Measurements from ENCODE around the gene HDAC4. TPM values are rescaled to one million over a fixed set of nuclear protein-coding genes. Genes with fewer than 3 reads are reported as not detected.

The HDAC4 gene
- total and polyA plus RNA-seq, 2 experiments from 2014 or later: 9.3 to 10.8 TPM

DNA sequence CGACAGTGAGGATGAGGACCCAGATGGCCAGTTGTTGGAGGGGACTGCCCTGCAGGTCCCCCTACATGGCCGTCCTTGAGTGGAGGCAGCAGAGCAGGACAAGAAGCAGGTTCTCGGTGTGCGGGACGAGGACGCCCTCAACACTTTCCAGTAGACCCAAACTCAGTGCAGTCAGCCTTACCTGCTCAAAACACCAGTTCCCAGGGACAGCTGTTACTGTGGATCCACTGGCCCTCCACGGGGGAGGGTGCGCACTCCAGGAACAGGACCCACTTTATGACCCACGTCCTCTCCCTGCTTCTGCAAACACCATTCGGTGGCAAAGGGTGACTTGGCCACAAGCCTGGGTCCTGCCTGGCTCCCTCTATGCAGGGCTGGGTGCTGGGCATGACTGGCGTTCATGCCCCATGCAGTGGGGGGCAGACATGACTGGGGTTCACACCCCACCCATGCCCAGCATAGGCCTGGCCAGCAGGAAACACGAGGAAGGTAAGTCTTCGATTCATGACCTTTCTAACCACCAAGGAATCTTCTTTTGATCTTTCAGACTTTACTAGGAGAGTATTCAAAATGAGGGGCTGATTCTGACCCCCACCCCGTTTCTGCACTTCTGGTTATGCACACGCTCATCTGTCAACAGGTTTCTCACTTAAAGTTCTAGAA lies 233.7 kb downstream of the HDAC4 start:
- Histone ChIP-seq H4K20me1 (ENCODE audit: insufficient read depth, poor library complexity, severe bottlenecking) (no peaks in the 10 kb centered on the region), H3K27ac (no peak overlapping the region), H3K4me1 (ENCODE audit: insufficient read depth) (peaks cover 4% of the 10 kb centered on the region), H3K9me2 (replicated peaks; ENCODE audit: insufficient read depth) (no peaks in the 10 kb centered on the region), H3K36me3 (replicated peaks; ENCODE audit: insufficient read depth, low read depth) (no peaks in the 10 kb centered on the region), H2AFZ (no peak overlapping the region), H3K79me2 (no peaks in the 10 kb centered on the region), H3K27me3 (no peaks in the 10 kb centered on the region), H3K9me3 (ENCODE audit: low read depth) (no peaks in the 10 kb centered on the region), H3K4me2 (no peak overlapping the region), H3K4me3 (no peak overlapping the region)
- no peak for DNase-seq (ENCODE audit: low spot score)
- 83% methylated on average over 15 of the region's 15 CpGs for WGBS (ENCODE audit: low lambda C conversion rate, missing lambda C conversion rate)
- TF ChIP-seq EZH2 (IDR thresholded peaks at IDR 0.05; ENCODE audit: borderline replicate concordance): no peak
- TF ChIP-seq EZH2phosphoT487 (IDR thresholded peaks at IDR 0.05; ENCODE audit: low read depth, severe bottlenecking, unreplicated experiment): no peak
- TF ChIP-seq, protein P1, sequence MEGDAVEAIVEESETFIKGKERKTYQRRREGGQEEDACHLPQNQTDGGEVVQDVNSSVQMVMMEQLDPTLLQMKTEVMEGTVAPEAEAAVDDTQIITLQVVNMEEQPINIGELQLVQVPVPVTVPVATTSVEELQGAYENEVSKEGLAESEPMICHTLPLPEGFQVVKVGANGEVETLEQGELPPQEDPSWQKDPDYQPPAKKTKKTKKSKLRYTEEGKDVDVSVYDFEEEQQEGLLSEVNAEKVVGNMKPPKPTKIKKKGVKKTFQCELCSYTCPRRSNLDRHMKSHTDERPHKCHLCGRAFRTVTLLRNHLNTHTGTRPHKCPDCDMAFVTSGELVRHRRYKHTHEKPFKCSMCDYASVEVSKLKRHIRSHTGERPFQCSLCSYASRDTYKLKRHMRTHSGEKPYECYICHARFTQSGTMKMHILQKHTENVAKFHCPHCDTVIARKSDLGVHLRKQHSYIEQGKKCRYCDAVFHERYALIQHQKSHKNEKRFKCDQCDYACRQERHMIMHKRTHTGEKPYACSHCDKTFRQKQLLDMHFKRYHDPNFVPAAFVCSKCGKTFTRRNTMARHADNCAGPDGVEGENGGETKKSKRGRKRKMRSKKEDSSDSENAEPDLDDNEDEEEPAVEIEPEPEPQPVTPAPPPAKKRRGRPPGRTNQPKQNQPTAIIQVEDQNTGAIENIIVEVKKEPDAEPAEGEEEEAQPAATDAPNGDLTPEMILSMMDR (IDR thresholded peaks at IDR 0.05; ENCODE audit: poor library complexity): no peak

DNA sequence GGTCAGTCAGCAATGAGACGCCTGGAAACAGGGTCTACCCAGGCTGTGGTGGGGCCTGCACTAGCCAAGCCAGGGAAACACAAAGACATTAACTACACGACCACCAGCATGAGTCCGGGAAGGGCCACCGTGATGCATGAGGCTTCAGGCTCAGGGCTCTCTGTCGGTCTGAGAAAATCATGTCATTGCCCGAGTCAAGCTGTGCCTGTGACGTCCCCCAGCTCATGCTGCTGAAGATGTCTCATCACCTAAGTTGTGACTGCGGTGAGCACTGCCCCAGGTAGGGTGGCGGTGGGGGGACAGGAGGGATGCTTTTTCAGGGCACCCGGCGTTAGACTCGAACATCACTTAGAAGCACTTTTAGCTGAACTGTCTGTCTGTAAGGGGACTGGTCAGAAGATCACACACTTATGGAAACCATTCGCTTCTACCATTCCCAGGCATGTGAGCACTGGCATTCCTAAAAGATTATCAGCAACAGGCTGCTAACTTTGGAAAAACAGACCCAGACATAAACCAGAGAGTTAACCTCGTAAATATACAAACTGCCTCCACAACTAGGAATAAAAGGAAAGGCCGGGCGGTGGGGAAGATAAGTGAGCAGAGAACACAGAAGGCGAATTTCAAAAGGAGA lies 234.5 kb downstream of the HDAC4 start:
- no peak overlapping the region for H3K4me2 ChIP-seq
- H4K20me1 ChIP-seq (ENCODE audit: insufficient read depth, poor library complexity, severe bottlenecking): no peaks in the 10 kb centered on the region
- 51% methylated on average over 17 of the region's 17 CpGs for WGBS (ENCODE audit: low lambda C conversion rate, missing lambda C conversion rate)
- H3K36me3 ChIP-seq (replicated peaks; ENCODE audit: insufficient read depth, low read depth): no peaks in the 10 kb centered on the region
- H3K4me3 ChIP-seq: no peak overlapping the region
- no peak for DNase-seq (ENCODE audit: low spot score)
- H3K27ac ChIP-seq: no peak overlapping the region
- no peaks in the 10 kb centered on the region for H3K9me2 ChIP-seq (replicated peaks; ENCODE audit: insufficient read depth)
- no peak overlapping the region for H2AFZ ChIP-seq
- H3K9me3 ChIP-seq (ENCODE audit: low read depth): no peaks in the 10 kb centered on the region
- H3K79me2 ChIP-seq: no peaks in the 10 kb centered on the region
- TF ChIP-seq EZH2 (IDR thresholded peaks at IDR 0.05; ENCODE audit: borderline replicate concordance): no peak
- no peak for TF ChIP-seq EZH2phosphoT487 (IDR thresholded peaks at IDR 0.05; ENCODE audit: low read depth, severe bottlenecking, unreplicated experiment)
- TF ChIP-seq, protein P1 (IDR thresholded peaks at IDR 0.05; ENCODE audit: poor library complexity): no peak
- H3K27me3 ChIP-seq: no peaks in the 10 kb centered on the region
- peaks cover 4% of the 10 kb centered on the region for H3K4me1 ChIP-seq (ENCODE audit: insufficient read depth)

DNA sequence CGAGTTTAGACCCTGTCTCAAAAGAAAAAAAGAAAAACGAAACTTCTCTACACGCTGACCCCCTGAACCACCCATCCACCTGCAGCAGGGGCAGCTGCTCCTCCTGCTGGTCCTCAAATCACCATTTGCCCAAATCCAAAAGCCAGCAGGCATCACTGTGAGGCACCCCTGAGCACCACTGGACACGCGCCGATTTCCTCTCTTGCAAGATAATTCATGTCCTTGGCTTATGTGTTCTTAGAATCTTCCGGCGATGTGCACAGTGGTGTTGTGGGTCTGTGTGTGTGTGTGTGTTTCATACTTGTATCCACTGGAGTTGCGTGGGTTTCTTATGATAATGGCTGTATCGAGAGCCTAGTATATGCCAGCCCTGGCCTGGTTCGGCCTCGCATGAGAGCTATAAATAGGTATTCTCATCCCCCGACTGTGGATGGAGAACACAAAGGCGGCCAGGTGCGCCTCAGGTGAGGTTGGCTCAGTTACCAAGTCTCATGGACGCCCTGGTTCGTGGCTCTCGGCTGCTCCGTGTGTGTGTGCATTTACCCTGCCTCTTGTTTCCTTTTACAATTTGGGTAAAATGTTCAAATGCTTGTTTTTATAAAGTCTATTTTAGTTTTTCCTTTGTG lies 235.5 kb downstream of the HDAC4 start:
- H3K27me3 ChIP-seq: no peaks in the 10 kb centered on the region
- H4K20me1 ChIP-seq (ENCODE audit: insufficient read depth, poor library complexity, severe bottlenecking): no peaks in the 10 kb centered on the region
- no peak overlapping the region for H3K4me3 ChIP-seq
- DNase-seq (ENCODE audit: low spot score): no peak
- no peaks in the 10 kb centered on the region for H3K9me3 ChIP-seq (ENCODE audit: low read depth)
- no peak overlapping the region for H3K27ac ChIP-seq
- H3K4me1 ChIP-seq (ENCODE audit: insufficient read depth): peaks cover 4% of the 10 kb centered on the region
- no peak overlapping the region for H2AFZ ChIP-seq
- H3K36me3 ChIP-seq (replicated peaks; ENCODE audit: insufficient read depth, low read depth): no peaks in the 10 kb centered on the region
- no peaks in the 10 kb centered on the region for H3K79me2 ChIP-seq
- no peak overlapping the region for H3K4me2 ChIP-seq
- WGBS (ENCODE audit: low lambda C conversion rate, missing lambda C conversion rate): 97% methylated on average over 19 of the region's 19 CpGs
- no peaks in the 10 kb centered on the region for H3K9me2 ChIP-seq (replicated peaks; ENCODE audit: insufficient read depth)
- no peak for TF ChIP-seq EZH2 (IDR thresholded peaks at IDR 0.05; ENCODE audit: borderline replicate concordance)
- TF ChIP-seq, protein P1 (IDR thresholded peaks at IDR 0.05; ENCODE audit: poor library complexity): no peak
- no peak for TF ChIP-seq EZH2phosphoT487 (IDR thresholded peaks at IDR 0.05; ENCODE audit: low read depth, severe bottlenecking, unreplicated experiment)
